DMS53 (cell line): Measurements from ENCODE around the gene AXL.
"Not testable (repeated sequence)": the region's sequence is repeated elsewhere in the genome, so short reads cannot be mapped to it uniquely, and the experiment has no call there.

Source experiments
- DNase-seq: peaks from one replicate; lab custom pipeline; 2025; lab: John Stamatoyannopoulos, UW

AXL gene

DNA sequence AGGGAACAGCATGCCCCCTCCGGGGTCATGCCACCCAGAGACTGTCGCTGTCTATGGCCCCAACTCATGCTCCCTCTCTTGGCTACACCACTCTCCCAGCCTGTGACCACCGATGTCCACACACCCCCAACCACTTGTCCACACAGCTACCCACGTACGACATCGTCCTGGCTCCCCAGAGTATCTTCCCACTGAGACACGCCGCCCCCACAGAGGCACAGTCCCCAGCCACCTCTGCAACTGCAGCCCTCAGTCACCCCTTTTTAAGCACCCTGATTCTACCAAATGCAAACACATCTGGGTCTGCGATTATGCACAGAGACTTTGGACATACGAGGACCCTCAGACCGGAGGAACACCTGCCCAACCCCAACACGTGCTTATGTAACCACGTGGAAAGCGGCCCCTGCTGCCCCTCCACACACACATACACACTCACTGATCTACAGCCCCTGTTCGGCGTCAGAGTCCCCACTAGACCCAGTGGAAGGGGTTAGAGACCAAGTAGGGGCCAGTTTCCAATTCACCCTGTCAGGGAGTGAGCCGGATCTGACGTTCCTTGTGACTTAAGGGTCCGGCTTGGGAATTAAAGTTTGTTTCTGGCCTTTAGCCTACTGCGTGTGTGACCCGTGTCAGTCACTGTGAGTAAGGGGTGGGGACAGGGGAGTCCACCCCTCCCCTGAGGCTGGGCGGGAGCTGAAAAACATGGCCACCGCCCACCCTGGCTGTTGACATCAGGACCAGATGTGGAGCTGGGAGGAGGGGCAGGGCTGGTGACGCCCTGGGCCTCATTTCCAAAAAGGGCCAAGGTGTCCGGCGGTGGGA, 11.9 kb upstream of the AXL start:
- DNase-seq = no peak

GRCh38 chr19:41214161-41214560, 4.9 kb upstream of the AXL start:
- no peak for DNase-seq

DNA sequence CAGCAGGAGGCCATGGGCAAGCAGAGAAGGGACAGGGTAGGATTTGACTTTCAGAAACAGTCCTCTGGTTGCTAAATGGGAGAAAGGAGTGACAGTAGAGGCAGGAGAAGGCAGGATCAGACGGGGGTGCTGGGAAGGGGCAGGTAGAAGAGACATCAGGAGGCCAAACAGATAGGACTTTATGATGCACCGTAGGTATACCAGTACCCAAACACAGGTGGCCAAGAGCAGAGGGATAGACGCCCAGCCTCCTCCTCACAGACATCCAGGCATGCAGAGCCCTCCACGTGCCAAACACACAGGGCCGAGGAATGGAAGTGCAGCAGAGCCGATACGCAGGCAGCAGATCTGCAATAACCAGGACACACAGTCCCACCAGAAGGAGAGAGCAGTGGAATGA, 1.3 kb upstream of the AXL start:
- no peak for DNase-seq

DNA sequence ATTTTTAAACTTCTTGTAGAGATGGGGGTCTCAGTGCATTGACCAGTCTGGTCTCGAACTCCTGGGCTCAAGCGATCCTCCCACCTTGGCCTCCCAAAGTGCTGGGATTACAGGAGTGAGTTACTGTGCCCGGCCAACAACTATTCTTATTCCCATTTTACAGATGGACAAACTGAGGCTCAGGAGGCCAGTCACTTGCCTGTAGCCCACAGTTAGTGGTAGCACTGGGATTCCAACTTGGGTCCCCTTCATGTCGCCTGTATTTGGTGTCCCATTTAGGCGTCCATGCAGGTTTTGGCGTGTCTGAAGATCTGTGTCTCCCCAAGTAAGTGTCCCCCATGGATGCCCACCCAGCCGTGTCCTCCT, 791 bp upstream of the AXL start:
- no peak for DNase-seq

- no peak for DNase-seq
Measured at GRCh38 chr19:41219924-41220567, 1.0 kb downstream of the AXL start.

DNA sequence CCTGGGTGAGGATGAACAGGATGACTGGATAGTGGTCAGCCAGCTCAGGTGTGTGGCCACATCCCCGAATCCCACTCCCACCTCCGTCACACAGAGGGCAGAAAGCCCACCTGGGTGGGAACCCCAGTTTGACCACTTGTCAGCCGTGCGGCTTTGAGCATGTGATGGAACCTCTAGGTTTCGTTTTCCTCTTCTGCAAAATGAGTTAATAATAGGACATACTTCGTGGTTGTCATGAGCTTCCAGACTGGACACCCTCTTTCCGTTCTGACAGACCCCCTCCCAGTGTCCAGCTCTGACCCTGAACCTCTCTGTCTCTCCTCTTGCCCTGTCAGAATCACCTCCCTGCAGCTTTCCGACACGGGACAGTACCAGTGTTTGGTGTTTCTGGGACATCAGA, 1.8 kb downstream of the AXL start:
- no peak for DNase-seq

- no peak for DNase-seq
Measured at GRCh38 chr19:41221514-41222205, 2.6 kb downstream of the AXL start.

GRCh38 chr19:41222240-41222639, 3.2 kb downstream of the AXL start:
- DNase-seq = no peak

DNA sequence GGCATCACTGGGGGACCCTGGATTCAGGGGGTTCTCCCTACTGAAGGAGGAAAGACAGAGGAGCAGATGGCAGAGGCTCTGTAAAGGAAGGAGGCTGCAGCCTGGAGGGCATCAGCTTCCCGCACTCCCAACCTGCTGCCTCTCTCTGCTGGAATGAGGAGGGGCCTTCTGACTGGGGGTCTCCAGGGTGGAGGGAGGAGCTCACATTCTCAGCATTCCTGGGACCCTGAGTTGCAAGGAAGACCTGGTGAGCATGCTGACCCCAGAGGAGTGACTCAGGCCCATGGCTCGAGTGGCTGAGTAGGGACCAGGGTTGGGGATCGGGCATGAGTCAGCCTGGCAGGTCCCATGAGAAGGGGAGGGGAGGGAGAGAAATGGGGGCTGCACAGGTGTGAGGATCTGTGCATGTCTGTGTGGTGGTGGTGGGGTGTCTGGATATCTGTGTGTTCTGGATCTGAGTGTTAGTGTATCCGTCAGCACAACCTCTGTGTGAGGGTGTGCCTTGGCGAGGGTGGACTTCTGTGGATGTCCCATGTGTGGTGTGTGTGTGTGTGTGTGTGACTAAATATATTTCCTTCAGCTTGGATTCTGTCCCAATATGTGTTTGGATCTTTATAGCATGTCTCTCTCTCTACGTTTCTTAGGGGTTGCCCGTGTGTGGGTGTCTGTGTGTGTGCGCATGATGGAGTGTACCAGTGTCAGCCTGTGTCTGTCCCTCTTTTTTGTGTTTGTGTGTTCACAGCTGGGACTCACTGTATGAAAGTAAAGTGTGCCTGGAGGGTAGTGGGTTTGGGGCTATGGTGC, 4.6 kb downstream of the AXL start:
- DNase-seq = no peak

DNA sequence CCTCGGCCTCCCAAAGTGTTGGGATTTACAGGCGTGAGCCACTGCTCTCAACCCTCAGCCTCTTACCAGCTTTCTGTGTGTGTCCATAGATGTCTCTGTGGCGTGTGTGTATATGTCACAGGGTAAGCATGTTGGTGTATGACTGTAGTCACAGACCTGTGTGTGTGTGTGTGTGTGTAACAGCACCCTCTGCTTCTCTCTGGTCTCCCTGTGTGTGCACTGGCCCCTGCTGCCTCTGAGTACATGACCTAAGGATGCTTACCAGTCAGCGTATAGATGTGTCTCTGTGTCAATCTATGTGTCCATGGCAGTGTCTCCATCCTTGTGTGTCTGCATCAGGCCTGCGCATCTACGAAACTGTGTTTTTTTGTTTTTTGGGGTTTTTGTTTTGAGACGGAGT, 5.6 kb downstream of the AXL start:
- DNase-seq = no peak

- DNase-seq = no peak
Measured at GRCh38 chr19:41225238-41226052, 6.4 kb downstream of the AXL start.

GRCh38 chr19:41226053-41226873, 7.2 kb downstream of the AXL start:
- peak; percentile 32 for DNase-seq

DNA sequence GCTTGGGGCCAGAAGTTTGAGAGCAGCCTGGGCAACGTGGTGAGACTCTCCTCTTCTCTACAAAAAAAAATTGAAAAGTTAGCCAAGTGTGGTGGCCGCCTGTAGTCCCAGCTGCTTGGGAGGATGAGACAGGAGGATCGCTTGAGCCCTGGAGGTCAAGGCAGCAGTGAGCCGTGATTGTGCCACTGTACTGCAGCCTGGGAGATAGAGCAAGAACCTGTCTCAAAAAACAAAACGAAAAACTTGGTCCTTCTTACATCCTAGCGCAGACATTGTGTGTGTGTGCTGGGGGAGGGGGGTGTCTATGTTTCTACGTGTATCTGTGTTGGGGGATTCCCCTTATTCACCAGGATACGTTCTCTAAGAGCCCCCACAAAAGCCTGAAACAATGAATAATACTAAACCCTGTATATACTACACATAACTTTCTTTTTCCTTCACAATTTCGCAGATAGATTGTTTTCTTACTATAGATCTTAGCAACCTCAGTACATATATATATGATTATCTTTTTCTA, 7.9 kb downstream of the AXL start:
- DNase-seq = no peak

GRCh38 chr19:41228486-41228885, 9.5 kb downstream of the AXL start:
- DNase-seq = no peak

DNA sequence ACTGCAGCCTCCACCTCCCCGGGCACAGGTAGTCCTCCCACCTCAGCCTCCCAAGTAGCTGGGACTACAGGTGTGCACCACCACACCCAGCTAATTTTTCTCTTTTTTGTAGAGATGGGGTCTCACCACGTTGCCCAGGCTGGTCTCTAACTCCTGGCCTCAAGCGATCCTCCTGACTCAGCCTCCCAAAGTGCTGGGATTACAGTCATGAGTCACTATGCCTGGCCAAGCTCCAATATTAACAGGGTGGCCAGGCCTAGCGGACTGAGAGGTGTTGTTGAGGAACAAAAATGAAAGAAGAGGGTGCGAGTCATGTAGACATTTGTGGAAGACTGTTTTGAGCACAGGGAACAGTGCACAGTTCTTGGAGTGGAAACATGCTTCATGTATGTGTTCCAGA, 10.3 kb downstream of the AXL start:
- not testable (repeated sequence) for DNase-seq

DNA sequence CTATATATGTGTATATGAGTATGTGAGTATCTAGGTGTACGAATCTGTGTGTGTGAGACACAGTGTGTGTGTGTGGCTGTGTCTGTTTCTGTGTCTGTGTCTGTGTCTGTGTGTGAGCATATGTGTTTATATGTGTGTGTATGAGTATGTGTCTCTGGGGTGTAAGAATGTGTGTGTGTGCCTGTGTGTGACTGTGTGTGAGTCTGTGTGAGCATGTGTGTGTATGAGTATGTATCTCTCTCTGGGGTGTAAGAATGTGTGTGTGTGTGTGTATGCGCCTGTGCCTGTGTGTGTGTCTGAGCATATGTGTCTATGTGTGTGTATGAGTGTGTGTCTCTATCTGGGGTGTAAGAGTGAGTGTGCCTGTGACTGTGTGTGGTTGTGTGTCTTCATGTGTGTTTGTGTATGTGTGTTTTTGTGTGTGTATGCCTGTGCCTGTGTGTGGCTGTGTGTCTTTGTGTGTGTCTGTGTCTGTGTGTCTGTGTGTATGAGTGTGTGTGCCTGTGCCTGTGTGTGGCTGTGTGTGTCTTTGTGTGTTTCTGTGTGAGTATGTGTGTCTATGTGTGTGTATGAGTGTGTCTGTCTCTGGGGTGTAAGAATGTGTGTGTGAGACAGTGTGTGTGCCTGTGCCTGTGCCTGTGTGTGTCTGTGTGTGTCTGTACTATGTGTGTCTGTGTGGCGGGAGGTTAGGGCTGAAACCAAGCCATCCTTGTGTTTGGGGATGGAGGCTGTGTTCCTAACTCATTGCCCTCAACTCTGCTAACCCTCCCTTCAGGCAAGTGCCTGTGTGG, 11.2 kb downstream of the AXL start:
- DNase-seq = no peak

DNA sequence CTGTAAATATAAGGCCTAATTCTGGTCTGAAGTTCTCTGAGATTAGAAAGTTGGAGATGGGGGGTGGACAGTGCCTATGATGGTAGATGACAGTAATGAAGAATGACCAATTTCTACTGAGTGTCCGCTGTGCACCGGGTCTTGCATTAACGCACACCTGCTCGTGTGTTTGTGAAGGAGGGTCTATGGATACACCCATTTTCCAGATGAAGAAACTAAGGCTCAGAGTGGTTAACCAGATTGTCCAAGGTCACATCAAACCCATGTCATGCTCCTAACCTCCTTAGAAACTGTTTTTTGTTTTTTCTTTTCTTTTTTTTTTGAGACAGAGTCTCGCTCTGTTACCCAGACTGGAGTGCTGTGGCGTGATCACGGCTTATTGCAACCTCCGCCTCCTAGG, 13.7 kb downstream of the AXL start:
- no peak for DNase-seq

GRCh38 chr19:41233748-41234240, 14.8 kb downstream of the AXL start:
- no peak for DNase-seq

- DNase-seq = no peak
Measured at GRCh38 chr19:41234512-41235168, 15.6 kb downstream of the AXL start.
